ENCODE data around the gene PTPN11. TPM values are rescaled to one million over a fixed set of nuclear protein-coding genes. Genes with fewer than 3 reads are reported as not detected.
"Not testable (repeated sequence)": the region's sequence is repeated elsewhere in the genome, so short reads cannot be mapped to it uniquely, and the experiment has no call there.

PTPN11 gene
- total RNA-seq, 2 experiments from 2014 or later, result 129 to 134 TPM

DNA sequence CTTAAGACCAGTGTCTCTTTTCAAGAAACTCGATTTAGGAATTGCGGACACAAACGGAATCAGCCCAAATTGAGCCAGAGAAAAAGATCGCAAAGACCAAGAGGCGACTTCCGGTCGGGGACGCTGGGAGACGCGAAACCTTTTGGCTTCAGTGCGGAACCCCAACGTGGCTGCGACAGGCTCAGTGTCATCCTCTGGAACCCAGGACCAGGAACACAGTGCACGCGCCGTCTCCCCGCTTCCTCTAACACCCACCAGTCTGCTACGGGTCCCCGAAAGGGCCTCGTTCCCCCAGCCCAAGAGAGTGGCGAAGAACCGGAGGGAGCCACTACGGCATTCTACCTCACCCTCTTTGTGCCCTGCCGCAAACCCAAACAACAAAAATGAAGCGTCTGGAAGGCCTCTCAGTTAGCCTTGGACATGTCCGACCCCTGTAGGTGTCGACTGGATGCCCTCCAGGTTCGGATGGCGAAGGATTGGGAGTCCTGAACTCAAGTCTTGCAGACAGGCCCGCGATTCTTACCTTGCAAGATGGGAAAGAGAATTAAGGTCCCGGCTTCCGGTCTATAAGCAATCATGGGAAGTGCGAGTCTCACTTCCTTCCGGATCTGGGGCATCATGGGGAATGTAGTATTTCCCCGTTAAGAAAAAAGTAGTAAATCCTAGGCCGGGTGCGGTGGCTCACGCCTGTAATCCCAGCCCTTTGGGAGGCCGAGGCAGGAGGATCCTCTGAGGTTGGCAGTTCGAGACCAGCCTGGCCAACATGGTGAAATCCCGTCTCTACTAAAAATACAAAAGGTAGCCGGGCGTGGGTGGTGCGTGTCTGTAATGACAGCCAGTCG, 9.5 kb upstream of the PTPN11 start, which contains the start of gene RPL6:
Gene RPL6 (minus strand): TSS at position 542 of the 842 bp plus-strand sequence. CDS start 949 bp downstream, outside the sequence.
- peak; percentile 92 for ATAC-seq
- Mint-ChIP-seq H3K27me3 (no peaks in the 10 kb centered on the region), H3K36me3 (ENCODE audit: low read depth) (peaks cover 52% of the 10 kb centered on the region), H3K9me3 (ENCODE audit: low read depth) (no peaks in the 10 kb centered on the region), H3K4me1 (peaks cover 42% of the 10 kb centered on the region), H3K4me3 (peak within 1 kb of the TSS; percentile 93), H3K27ac (peak within 1 kb of the TSS; percentile 100)
- DNase-seq, result peak; percentile 86
- POLR2A ChIA-PET, result no interaction called here
- CTCF ChIA-PET, result no interaction called here
- intact Hi-C loops (cut with DNase I, micrococcal nuclease), result loop anchor here (1.0 to 10.0 kb wide), 15 partner anchors 9 to 1664 kb away; partner anchors contain the start of genes ACAD10 (in 2 of the 2), HECTD4 (in 2 of the 2), MAPKAPK5 (in 2 of the 2) and PTPN11 (in 2 of the 2)

DNA sequence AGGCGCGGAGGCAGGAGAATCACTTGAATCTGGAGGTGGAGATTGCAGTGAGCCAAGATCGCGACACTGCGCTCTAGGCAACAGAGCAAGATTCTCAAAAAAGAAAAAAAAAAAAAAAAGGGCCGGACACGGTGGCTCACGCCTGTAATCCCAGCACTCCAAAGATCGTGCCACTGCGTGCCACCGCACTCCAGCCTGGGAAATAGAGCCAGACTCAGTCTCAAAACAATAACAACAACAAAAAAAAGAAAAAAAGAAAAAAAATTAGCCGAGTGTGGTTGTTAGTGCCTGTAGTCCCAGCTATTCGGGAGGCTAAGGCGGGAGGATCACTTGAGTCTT, 8.9 kb upstream of the PTPN11 start:
- Mint-ChIP-seq H3K27me3 (no peaks in the 10 kb centered on the region), H3K4me3 (peak overlapping the region; percentile 93), H3K4me1 (peaks cover 38% of the 10 kb centered on the region), H3K36me3 (ENCODE audit: low read depth) (peaks cover 46% of the 10 kb centered on the region), H3K27ac (peak overlapping the region; percentile 100), H3K9me3 (ENCODE audit: low read depth) (no peaks in the 10 kb centered on the region)
- POLR2A ChIA-PET, result no interaction called here
- intact Hi-C loops (cut with DNase I, micrococcal nuclease), result loop anchor here (1.0 to 10.0 kb wide), 17 partner anchors 8 to 1665 kb away; partner anchors contain the start of genes ACAD10 (in 2 of the 2), ERP29 (in 2 of the 2), HECTD4 (in 2 of the 2) and MAPKAPK5 (in 2 of the 2)
- CTCF ChIA-PET, result interaction anchor here (1.7 kb wide), 1 partner anchor 211 kb away, joined by 7 read pairs; no protein-coding TSS in a partner anchor
- no peak for ATAC-seq
- DNase-seq, result no peak

DNA sequence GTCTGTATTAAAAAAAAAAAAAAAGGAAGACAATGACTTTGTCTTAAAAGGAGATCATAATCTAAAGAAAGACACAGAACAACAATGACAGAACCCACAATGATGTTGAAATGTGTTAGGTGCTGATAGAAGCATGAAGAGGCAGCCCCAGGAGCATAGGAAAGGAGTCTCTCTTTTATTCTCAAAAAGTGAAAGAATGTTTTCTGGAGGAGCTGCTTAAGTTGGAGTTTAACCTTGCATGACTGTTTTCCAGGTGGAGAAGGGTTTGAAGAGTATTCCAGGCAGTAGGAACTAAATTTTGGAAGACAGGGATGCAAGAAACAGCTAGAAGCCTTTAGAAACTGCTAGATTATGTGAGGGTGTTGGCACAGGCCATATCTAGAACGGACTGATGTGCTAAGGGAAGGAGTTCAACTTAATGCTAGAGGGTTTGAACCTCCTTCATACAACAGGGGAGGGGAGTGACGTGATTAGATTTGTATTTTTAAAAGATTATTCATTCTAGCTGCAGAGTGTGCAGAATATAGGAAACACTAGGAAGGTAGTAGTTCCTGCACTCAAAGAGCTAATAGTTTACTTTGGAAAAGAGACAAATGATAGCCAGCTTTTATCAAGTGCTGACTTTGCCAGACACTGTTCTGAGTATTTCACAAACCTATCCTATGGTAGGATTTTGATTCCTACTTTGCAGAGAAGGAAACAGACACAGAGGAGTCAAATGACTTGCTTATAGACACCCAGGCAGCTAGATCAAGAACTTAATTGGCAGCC, 4.7 kb upstream of the PTPN11 start:
- peaks cover 10% of the 10 kb centered on the region for H3K36me3 Mint-ChIP-seq (ENCODE audit: low read depth)
- no peaks in the 10 kb centered on the region for H3K27me3 Mint-ChIP-seq
- peaks cover 17% of the 10 kb centered on the region for H3K4me1 Mint-ChIP-seq
- CTCF ChIA-PET, result interaction anchor here (0.6 kb wide), 1 partner anchor 399 kb away, joined by 5 read pairs; no protein-coding TSS in a partner anchor
- no peak for DNase-seq
- no peak overlapping the region for H3K27ac Mint-ChIP-seq
- intact Hi-C loops (cut with DNase I, micrococcal nuclease), result loop anchor here in 1 of 2 experiments (10.0 kb wide), 1 partner anchor 1009 kb away; the partner anchor contains the start of gene SH2B3
- no peaks in the 10 kb centered on the region for H3K9me3 Mint-ChIP-seq (ENCODE audit: low read depth)
- POLR2A ChIA-PET, result no interaction called here
- H3K4me3 Mint-ChIP-seq, result no peak overlapping the region
- no peak for ATAC-seq

DNA sequence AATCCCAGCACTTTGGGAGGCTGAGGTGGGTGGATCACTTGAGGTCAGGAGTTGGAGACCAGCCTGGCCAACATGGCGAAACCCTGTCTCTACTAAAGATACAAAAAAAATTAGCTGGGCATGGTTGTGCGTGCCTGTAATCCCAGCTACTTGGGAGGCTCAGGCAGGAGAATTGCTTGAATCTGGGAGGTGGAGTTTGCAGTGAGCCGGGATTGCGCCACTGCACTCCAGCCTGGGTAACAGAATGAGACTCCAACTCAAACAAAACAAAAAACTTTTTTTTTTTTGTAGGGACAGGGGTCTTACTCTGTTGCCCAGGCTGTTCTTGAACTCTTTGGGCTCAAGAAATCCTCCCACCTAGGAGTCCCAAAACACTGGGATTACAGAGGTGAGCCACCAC, 3.3 kb upstream of the PTPN11 start:
- H3K4me3 Mint-ChIP-seq; ATAC-seq; POLR2A ChIA-PET; H3K9me3 Mint-ChIP-seq (ENCODE audit: low read depth); H3K27ac Mint-ChIP-seq; CTCF ChIA-PET; DNase-seq; H3K27me3 Mint-ChIP-seq: not testable (repeated sequence)
- peaks cover 22% of the 10 kb centered on the region for H3K4me1 Mint-ChIP-seq
- intact Hi-C loops (cut with DNase I, micrococcal nuclease), result loop anchor here in 1 of 2 experiments (10.0 kb wide), 1 partner anchor 1011 kb away; the partner anchor contains the start of gene SH2B3
- H3K36me3 Mint-ChIP-seq (ENCODE audit: low read depth), result peaks cover 10% of the 10 kb centered on the region

DNA sequence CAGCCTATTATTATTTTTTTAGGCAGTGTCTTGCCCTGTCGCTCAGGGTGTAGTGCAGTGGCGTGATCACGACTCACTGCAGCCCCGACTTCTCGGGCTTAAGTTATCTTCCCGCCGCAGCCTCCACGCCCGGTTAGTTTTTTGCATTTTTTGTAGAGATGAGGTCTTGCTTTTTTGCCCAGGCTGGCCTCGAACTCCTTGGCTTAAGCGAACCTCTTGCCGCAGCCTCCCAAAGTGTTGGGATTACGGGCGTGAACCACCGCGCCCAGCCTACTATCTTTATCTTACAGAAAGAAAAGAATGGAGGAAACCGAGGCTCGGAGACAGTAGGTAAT, 507 bp upstream of the PTPN11 start:
- H3K27me3 Mint-ChIP-seq, result no peaks in the 10 kb centered on the region
- H3K4me3 Mint-ChIP-seq, result peak overlapping the region; percentile 97
- H3K9me3 Mint-ChIP-seq (ENCODE audit: low read depth), result no peaks in the 10 kb centered on the region
- H3K27ac Mint-ChIP-seq, result peak overlapping the region; percentile 97
- intact Hi-C loops (cut with DNase I, micrococcal nuclease), result loop anchor here (1.0 to 10.0 kb wide), 6 partner anchors 9 to 1013 kb away; partner anchors contain the start of genes RPL6 (in 2 of the 2), HECTD4 (in 1 of the 2), MAPKAPK5 (in 1 of the 2) and OAS2 (in 1 of the 2)
- ATAC-seq (peak; percentile 2), DNase-seq (no peak)
- CTCF ChIA-PET, result no interaction called here
- peaks cover 24% of the 10 kb centered on the region for H3K36me3 Mint-ChIP-seq (ENCODE audit: low read depth)
- POLR2A ChIA-PET, result interaction anchor here (1.2 kb wide), 1 partner anchor 576 kb away, joined by 3 read pairs; the partner anchor contains the start of gene MAPKAPK5
- peaks cover 39% of the 10 kb centered on the region for H3K4me1 Mint-ChIP-seq

DNA sequence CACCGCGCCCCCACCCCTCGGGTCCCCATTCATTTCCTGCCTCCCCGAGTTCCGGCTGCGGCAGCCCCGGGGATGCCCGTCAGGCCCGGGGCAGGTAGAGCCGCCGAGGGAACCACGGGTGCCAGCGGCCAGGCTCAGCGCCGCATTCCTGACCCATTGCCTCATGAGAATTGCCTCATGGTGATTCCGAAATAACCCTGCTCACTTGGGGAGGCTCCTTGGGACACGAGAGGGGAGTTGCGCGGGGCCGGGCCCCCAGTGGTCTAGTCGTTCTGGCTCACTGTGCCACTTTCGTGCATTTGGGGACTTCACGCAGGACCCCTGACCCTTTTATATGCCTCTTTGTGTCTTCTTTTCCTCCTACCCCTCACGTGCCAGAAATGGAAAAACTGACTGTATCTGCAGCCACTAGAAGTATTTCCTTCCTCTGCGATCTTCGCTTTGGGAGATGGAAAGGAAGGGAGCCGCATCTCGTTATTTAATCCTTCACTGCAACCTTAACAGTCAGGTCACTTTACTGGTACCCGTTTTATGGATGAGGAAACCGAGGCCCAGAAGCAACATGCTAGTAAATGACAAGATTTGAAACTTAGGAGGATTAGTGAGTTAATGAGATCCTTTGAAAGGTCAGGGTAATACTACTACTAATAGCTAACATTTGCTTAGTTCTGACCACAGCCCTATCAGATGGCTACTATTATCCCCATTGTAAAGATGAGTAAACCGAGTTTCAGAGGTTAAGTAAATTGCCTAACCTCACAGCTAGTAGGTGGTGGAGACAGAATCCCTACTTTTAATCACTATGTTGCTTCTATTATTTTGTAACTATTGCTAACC, 768 bp downstream of the PTPN11 start:
- POLR2A ChIA-PET, result no interaction called here
- Mint-ChIP-seq H3K27ac (peak overlapping the region; percentile 92), H3K27me3 (no peaks in the 10 kb centered on the region), H3K36me3 (ENCODE audit: low read depth) (peaks cover 29% of the 10 kb centered on the region), H3K4me1 (peaks cover 46% of the 10 kb centered on the region), H3K4me3 (peak overlapping the region; percentile 95), H3K9me3 (ENCODE audit: low read depth) (no peaks in the 10 kb centered on the region)
- CTCF ChIA-PET, result interaction anchor here (0.8 to 1.3 kb wide), 3 partner anchors 12 to 105 kb away, joined by 3 to 4 read pairs (median 3); no protein-coding TSS in a partner anchor
- DNase-seq, result no peak
- peak; percentile 53 for ATAC-seq
- intact Hi-C loops (cut with DNase I, micrococcal nuclease), result loop anchor here in 1 of 2 experiments (2.0 to 10.0 kb wide), 3 partner anchors 37 to 1015 kb away; partner anchors contain the start of genes HECTD4, OAS2 and SH2B3

DNA sequence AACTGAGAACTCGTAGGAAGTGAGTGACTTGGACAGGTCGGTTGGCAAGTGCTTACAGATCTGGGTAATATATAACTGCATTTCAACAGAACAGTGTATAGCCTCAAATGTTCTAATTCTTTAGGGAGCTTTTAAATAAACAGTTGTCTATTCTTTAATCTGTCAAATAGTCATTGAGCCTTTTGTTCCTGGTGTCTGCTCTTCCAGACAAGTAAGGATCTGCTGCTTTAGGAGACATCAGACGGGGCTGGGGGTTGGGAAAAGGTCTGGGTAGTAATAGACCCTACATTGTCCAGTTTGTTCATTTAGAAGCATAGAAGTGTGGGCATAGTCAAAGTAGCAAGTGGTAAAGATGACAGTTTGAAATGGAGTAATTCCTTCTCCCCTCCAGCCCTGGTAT, 2.0 kb downstream of the PTPN11 start:
- Mint-ChIP-seq H3K36me3 (ENCODE audit: low read depth) (peaks cover 30% of the 10 kb centered on the region), H3K27me3 (no peaks in the 10 kb centered on the region), H3K9me3 (ENCODE audit: low read depth) (no peaks in the 10 kb centered on the region), H3K4me3 (peak overlapping the region; percentile 95), H3K4me1 (peaks cover 53% of the 10 kb centered on the region), H3K27ac (peak overlapping the region; percentile 67)
- no peak for DNase-seq
- CTCF ChIA-PET, result interaction anchor here (1.2 to 1.3 kb wide), 2 partner anchors 11 to 33 kb away, joined by 3 to 4 read pairs; no protein-coding TSS in a partner anchor
- no peak for ATAC-seq
- POLR2A ChIA-PET, result no interaction called here
- intact Hi-C loops (cut with DNase I, micrococcal nuclease), result no loop called here

DNA sequence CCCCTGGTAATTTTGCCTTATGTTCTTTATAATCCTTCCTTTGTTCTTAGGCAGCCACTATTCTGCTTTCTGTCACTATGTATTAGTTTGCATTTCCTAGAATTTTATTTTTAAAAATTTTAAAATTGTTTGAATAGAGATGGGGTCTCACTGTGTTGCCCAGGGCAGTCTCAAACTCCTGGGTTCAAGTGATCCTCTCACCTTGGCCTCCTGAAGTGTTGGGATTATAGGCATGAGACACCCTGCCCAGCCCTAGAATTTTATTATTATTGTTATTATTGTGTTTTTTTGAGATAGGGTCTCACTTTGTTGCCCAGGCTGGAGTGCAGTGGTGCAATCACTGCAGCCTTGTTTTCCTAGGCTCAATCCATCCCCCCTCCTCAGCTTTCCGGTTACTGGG, 2.6 kb downstream of the PTPN11 start:
- no peaks in the 10 kb centered on the region for H3K27me3 Mint-ChIP-seq
- ATAC-seq (no peak), DNase-seq (no peak)
- no peak overlapping the region for H3K27ac Mint-ChIP-seq
- POLR2A ChIA-PET, result no interaction called here
- intact Hi-C loops (cut with DNase I, micrococcal nuclease), result no loop called here
- H3K9me3 Mint-ChIP-seq (ENCODE audit: low read depth), result no peaks in the 10 kb centered on the region
- peak overlapping the region; percentile 95 for H3K4me3 Mint-ChIP-seq
- H3K4me1 Mint-ChIP-seq, result peaks cover 57% of the 10 kb centered on the region
- CTCF ChIA-PET, result interaction anchor here (1.0 to 1.3 kb wide), 3 partner anchors 11 to 34 kb away, joined by 3 to 4 read pairs (median 4); no protein-coding TSS in a partner anchor
- peaks cover 30% of the 10 kb centered on the region for H3K36me3 Mint-ChIP-seq (ENCODE audit: low read depth)

DNA sequence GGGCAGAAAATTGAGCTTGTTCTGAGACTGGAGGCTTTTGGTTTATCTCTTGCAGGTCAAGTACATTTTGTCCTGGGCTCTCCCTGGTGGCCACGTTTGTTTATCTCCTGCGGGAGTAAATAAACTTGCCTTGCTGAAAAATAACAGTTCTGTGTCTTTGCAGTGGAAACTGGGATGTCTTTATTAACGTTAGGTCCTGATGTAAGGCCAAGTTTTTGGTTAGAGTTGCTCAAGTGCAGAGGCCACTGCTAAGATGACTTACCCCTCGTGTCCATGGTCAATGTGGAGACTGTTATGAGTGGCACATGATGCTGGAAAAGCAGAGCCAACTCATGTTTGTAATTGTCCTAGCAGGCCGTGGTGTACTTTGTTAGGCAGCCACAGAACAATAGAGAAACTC, 3.8 kb downstream of the PTPN11 start:
- no peak for DNase-seq
- no peak overlapping the region for H3K4me3 Mint-ChIP-seq
- peak overlapping the region; percentile 14 for H3K27ac Mint-ChIP-seq
- POLR2A ChIA-PET, result no interaction called here
- peaks cover 29% of the 10 kb centered on the region for H3K36me3 Mint-ChIP-seq (ENCODE audit: low read depth)
- H3K27me3 Mint-ChIP-seq, result no peaks in the 10 kb centered on the region
- intact Hi-C loops (cut with DNase I, micrococcal nuclease), result no loop called here
- H3K9me3 Mint-ChIP-seq (ENCODE audit: low read depth), result no peaks in the 10 kb centered on the region
- no peak for ATAC-seq
- H3K4me1 Mint-ChIP-seq, result peaks cover 54% of the 10 kb centered on the region
- CTCF ChIA-PET, result interaction anchor here (1.0 to 1.2 kb wide), 2 partner anchors 12 to 20 kb away, joined by 3 to 4 read pairs; no protein-coding TSS in a partner anchor

DNA sequence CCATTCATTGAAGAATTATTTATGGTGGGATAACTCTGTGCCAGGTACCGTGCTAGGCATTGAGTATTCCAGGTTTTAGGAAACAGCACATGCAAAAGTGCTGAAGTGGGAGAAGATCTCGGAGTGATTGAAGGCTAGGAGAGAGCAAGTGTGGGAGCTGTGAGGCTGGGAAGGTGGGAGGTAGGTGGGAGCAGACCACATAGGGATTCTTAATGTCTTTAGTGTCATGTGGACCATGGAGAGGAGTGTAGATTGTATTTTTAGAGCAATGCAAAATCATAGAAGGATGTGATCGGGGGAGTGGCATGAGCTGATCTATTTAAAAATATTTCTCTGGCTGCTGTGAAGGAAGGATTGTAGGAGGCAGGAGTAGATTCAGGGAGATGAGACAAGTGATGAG, 5.4 kb downstream of the PTPN11 start:
- DNase-seq, result no peak
- ATAC-seq, result no peak
- intact Hi-C loops (cut with DNase I, micrococcal nuclease), result no loop called here
- Mint-ChIP-seq H3K27me3 (no peaks in the 10 kb centered on the region), H3K4me1 (peaks cover 60% of the 10 kb centered on the region), H3K27ac (no peak overlapping the region), H3K4me3 (no peak overlapping the region), H3K9me3 (ENCODE audit: low read depth) (no peaks in the 10 kb centered on the region), H3K36me3 (ENCODE audit: low read depth) (peaks cover 33% of the 10 kb centered on the region)
- ChIA-PET CTCF (no interaction called here), POLR2A (interaction anchor here (0.6 kb wide), 1 partner anchor 20 kb away, joined by 7 read pairs; no protein-coding TSS in a partner anchor)
